NCI-H82 treated with DMSO at 0.1 percent for 48 hours (cell line): ENCODE results near the gene PTK6.
"Not testable (repeated sequence)": the region's sequence is repeated elsewhere in the genome, so short reads cannot be mapped to it uniquely, and the experiment has no call there.

ENCODE experiments used
- DNase-seq: peaks from one replicate; lab custom pipeline; 2025; ENCODE audit not compliant: unreplicated experiment; lab: John Stamatoyannopoulos, UW

PTK6 gene

DNA sequence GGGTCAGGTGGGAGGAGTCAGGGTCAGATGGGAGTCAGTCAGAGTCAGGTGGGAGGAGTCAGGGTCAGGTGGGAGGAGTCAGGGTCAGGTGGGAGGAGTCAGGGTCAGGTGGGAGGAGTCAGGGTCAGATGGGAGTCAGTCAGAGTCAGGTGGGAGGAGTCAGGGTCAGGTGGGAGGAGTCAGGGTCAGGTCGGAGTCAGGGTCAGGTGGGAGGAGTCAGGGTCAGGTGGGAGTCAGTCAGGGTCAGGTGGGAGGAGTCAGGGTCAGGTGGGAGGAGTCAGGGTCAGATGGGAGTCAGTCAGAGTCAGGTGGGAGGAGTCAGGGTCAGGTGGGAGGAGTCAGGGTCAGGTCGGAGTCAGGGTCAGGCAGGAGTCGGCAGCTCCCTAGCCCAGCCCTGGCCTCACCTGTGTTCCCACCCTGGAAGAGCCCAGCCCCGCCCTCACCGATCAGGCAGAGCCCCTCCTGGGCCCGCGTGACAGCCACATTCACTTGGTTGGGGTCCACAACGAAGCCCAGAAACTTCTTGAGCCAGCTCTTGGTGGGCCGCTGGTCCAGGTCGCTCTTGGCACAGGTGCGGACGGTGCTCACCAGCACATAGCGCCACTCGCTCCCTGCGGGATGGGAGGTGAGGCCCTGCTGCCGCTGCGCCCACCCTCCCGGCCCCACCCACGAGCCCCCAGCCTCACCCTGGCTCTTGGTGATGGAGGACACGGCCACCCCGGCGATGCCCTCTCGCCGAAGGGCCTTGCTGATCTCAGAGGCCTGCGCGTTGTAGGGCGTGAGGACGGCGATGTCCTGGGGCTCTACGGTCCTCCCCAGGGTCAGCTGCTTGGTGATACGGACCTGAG lies 22.5 kb upstream of the PTK6 start:
- DNase-seq = not testable (repeated sequence)

DNA sequence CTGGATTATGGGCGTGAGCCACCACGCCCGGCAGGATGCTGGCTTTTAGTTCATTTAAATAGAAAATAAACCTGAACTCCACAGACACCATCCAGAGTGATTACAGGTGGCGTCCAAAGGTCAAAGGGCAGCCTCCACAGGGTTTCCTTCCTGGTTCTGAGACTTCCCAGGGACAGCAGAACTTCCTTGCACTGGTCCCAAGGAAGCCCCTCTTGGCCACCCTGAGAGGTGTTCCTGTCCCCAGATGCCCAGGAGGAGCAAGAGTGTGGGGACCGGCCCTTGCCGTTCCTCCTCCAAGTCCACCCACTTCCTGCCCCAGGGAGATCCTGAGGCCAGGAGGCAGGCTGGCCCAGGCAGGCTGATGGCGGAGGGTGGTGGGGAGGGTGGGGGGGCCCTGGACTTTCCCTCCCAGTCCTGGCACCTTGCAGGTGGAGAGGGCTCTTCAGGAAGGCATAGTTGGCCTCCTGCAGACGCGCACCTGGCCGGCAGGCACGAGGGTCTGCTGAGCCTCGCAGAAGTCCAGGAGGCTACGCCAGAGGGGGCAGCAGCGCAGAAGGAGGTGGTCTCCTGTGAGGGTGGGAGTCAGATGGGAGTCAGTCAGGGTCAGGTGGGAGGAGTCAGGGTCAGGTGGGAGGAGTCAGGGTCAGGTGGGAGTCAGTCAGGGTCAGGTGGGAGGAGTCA lies 21.8 kb upstream of the PTK6 start:
- no peak for DNase-seq

DNA sequence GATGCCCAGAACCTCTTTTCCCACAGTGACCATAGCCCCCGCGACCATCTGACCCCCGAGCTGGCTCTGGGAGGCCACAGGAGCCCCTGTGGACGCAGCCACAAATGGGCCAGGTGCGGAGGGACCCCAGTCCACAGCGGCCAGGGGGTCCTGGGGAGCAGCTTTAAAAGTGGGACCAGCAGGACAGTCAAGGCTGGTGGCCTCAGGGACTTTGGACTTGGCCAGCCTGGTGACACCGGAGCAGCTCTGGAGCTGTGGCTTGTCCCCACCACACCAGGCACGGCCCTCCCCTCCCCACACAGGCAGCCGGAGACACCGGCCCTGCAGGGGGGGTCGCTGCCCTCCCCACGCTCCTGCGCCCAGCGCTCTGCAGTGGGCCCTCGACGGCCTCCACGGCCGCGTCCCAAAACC lies 20.3 kb upstream of the PTK6 start:
- DNase-seq = no peak

DNA sequence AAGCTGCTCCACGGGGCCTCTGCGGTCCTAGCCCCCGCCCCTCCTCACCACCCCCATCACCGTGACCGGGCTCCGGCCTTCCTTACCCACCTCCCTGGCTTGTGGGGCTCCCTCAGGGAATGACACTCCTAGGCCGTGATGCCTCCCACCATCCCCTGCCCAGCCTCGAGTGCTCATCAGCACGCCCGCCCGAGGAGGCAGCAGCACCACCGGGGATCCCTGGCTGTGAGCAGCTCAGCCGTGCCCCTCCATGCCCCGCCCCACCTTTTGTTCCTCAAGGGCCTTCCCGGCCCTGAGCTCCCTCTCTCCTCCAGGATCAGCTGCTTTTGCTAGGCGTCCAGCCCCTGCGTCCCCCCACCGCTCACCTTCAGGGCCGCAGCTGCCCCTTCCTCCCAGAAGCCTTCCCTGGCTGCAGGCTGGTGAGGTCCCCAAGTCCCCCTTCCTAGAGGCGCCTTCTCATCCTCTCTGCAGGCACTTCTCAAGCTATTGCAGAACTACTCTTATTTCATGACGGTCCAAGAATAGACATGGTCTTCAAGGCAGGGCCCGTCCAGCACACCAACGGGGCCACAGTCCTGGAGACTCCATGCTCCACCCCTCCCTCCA lies 19.8 kb upstream of the PTK6 start:
- DNase-seq = no peak

DNA sequence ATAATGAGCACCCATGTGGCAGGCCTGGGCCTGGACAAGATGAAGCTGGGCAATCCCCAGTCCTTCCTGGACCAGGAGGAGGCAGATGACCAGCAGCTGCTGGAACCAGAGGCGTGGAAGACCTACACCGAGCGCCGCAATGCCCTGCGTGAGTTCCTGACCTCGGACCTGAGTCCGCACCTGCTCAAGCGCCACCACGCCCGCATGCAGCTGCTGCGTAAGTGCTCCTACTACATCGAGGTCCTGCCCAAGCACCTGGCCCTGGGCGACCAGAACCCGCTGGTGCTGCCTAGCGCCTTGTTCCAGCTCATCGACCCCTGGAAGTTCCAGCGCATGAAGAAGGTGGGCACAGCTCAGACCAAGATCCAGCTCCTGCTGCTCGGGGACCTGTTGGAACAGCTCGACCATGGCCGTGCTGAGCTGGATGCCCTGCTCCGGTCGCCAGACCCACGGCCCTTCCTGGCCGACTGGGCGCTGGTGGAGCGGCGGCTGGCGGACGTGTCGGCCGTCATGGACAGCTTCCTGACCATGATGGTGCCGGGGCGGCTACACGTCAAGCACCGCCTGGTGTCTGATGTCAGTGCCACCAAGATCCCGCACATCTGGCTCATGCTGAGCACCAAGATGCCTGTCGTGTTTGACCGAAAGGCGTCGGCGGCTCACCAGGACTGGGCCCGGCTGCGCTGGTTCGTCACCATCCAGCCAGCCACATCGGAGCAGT lies 18.6 kb upstream of the PTK6 start:
- no peak for DNase-seq

DNA sequence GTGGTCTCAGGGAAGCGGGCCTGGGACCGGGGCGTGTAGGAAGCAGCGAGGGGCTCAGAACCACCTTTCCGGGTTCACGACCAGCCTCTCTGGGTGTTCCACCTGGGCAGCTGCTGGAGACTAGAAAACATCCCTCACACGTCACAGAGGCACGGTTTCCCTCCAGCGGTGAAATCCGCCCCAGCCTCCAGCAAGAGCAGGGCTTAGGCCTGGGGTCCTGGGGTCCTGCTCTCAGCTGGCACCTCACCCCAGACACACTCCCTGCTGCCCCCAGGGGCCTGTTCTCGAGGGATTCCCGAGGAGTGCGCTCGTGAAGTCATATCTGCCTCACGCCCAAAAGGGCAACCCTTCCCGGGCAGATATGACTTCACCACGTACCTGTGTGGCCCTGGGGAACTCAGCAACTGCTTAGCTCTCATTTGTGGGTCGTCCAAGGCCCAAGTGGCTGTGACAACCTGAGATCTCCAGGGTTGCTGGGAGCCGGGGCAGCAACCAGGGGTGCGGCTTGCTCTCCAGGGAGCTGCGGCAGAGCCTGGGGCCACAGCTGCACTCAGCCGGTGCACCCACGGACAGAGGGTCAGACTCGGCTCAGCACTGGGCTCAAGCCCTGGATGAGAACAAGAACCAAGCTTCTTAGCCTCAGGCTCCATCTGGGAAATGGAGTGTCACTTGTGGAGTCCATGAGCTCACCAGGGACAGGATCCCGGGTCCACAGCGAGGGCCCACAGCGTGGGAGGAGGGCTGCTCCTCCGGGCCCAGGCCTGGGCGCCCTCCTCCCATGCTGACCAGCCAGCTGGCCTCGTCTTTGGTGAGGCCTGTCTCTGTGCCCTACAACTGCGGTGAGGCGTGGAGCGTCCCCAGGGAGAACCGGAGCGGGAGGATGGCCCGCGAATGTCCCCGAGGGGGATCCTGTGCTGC lies 17.4 kb upstream of the PTK6 start:
- DNase-seq = no peak

DNA sequence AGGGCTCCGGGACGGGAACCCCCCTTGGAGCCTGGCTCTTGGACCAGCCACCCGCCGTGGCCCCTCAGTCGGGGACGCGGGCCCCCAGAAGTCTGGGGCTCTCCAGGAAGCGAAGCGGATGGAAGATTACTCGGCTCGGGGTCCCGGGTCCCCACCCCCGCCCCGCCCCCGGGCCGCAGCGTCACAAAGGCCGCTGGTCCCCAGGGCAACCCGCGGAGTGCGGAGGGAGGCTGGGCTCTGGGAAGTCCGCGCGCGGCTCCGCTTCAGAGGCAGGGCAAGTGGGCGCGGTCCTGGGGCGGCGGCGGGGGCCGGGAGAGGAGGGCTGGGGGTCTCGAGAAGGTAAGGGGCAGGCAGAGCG lies 16.7 kb upstream of the PTK6 start, which contains the start of gene FNDC11:
Gene FNDC11, plus strand, starts transcription at position 227 of the 358 bp plus-strand sequence. CDS start 1,505 bp downstream, outside the sequence.
- DNase-seq = no peak

DNA sequence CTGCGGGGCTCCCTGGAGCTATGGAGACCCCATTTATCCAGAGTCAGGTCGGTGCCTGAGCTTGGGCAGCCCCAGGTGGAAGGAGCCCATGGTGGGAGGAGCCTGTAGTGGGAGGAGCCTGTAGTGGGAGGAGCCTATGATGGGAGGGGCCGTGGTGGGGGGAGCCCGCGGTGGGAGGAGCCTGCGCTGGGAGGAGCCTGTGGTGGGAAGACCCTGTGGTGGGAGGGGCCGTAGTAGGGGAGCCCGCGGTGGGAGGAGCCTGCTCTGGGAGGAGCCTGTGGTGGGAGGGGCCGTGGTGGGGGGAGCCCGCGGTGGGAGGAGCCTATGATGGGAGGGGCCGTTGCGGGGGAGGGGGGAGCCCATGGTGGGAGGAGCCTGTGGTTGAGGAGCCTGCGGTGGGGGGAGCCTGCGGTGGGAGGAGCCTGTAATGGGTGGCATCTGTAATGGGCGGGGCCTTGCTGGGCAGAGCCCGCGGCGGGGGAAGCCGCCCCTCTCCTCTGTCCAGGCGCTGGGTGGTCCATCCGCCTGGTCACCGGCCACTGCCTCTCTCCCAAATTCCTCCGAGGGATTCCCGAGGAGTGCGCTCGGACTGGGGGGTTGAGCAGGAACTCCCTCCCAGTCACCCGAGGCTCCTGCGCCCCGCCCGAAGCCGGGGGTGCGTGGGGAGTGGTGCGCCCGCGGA lies 16.2 kb upstream of the PTK6 start:
- peak; percentile 55 for DNase-seq

DNA sequence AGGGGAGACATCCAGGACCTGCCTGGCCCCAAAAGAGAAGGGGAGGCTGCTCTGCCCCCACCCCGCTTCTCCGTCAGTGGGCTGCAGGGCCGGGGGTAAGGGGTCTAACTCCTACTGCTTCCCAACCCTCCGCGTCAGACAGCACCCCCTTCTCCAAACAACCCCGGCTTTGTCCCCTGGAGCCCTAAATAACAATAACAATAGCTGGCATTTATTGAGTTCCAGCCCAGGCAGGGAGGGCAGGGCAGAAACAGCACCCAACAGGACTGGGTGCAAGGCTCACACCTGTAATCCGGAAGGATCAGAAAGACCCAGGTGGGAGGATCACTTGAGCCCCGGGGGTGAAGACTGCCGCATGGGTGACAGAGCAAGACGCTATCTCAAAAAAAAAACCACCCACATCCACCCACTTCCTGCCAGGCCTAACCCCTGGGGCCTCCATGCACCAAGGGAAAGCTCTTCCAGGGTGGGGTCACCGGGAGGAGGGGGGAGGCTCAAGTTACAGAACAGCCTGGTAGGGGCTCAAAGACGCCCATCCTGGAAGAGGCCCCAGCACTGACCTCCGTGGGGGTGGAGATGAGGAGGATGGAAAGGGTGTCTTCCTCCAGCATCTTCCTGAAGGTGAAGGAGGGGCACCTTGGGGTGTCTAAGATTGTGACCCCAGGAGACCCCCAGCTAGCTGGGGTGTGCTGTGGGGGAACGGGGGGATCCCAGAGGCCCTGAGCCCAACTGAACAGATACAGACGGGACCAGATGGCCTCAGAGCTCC lies 15.5 kb upstream of the PTK6 start:
- no peak for DNase-seq

DNA sequence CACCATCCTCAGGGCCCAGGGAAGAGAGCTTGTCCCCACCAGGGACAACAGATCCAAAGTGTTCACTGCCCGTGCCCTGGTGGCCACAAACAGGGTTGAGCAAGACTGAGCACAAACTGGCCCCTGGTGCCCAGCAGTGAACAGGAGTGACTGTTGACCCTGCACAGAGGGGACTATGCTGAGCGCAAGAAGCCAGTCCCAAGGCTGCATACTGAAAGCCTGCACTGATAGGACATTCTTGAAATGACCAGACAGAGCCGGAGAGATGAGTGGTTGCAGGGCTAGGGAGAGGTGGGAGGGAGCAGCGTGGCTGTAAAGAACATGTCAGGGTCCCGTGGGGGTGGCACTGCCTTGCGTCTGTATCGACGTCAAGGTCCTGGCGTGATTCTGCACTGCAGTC lies 13.9 kb upstream of the PTK6 start:
- no peak for DNase-seq

DNA sequence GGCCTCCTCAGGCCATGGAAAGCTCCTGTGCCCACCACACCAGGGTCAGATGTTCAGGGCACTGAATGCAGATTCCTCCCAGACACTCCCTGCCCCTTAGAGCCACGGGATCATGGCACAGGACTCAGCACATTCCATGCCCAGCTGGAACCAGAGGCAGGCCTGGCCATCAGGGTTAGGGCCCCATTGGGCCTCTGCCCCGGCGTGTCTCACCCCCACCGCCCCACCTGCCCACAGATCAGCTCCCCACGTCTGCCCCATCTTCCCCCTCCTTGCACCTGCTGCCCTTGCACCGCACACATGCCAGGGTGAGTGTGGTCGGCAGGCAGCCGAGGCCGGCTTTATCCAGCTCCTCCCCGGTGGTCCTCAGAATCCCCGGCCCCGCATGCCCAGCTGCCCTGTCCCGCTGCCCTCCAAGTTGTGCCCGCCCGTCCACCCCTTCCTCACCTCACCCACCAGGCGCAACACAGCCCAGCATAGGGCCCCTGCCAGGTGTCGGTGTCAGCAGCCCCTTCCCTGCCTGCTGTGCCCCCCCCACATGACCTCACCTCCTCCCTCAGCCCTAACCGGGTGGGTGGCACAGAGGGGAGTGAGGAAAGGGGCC lies 12.6 kb upstream of the PTK6 start:
- no peak for DNase-seq

DNA sequence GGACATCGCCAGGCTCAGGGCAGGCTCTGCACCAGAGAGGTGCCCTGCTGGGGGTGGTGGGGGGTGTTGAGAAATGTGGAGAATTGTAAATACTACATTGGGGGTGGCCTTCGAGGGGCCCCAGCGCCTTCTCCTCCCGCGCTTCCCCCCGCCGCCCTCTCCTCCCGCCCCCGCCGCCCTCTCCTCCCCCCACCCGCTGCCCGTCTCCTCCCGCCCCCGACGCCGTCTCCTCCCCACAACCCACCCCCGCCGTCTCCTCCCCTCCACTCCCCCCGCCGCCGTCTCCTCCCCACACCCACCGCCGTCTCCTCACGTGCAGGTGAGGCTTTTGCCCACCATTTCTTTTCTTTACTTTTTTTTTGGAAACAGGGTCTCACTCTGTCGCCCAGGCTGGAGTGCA lies 11.8 kb upstream of the PTK6 start:
- DNase-seq = no peak

DNA sequence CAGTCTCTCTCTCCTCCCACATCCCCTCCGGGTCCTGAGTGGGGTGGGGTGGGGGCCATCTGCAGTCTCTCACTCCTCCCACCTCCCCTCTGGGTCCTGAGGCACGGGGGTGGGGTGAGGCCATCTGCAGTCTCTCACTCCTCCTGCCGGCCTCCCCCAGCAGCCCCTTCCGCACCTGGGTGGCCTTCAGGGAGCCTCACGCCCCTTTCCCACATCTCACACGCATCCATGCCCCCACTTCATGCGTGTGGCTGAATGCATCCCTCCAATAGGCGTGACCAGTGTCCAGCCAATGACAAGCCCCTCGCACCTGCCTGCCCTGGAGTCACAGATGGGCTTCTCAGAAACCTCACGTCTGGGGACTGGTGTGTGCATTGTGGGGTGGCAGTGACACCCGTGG lies 11.4 kb upstream of the PTK6 start:
- DNase-seq = no peak

DNA sequence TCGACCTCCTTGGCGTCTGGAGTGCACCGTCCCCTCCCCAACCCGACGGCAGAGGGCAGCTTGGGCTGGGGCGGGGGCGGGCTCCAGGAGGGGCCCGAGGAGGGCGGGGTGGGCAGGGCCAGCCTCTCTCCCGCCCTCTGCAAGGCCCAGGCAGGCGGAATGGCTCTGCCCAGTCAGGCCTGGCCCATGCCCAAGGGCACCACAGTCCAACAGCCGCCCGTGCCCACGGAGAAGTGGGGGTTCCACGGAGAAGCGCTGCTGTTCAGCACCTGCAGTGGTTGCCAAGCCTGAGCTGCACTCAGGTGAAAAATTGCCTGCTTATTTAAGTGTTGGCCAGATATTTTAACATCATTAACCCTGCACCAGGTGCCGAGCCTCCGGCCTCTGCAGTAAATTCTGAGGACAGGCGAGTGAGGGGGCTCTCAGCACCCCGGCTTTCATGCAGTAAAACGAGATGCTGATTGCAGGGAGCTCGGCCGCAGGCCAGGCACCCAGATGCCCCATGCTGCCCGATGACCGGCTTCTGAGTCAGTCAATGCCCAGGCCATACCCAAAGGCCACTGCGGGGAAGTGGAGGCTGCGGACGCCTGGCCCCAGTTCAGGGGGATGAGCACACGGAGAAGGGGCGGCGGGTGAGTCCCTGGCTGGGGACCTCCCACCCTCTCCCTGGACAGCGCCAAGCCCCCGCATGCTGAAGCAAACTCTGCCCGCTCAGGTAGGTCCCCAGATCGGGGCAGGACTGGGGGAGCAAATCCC lies 10.7 kb upstream of the PTK6 start, which contains the start of gene SRMS:
Gene SRMS, minus strand, starts transcription at position 25 of the 756 bp plus-strand sequence. CDS start 286 bp downstream, outside the sequence.
- no peak for DNase-seq

DNA sequence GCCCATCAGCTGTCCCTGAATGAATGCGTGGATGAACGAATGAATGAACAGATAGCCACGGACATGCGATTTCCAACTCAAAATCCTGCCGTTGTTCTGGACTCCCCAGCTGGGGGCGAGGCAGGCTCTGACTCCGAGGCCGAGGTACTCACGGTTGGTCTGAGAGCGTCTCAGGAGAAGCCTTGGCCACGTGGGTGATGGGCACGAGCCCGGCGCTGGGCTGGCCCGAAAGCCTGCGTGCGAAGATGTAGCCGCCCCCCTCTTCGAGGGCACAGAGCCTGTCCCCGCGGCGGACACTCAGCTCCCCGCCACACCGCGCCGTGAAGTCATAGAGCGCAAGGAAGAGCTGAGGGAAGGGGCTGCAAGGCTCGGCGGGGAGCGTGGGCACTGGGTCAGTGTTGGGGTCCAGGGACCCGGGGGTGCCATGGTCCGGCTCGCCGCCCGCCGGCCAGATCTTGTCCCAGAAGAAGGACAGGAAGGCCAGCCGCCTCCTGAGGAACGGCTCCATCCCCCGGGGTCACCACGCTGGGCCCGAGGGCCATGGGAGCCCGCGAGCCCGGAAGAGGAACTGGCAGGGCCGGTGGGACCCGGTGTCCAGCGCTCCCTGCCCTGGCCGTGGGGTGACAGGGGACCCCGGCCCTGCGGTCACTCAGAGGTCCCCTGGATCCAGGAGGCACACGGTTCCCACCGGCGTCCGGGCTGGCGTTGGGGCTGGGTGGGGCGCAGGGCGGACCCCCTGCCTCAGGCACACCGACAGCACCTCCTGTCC lies 10.0 kb upstream of the PTK6 start:
- no peak for DNase-seq

DNA sequence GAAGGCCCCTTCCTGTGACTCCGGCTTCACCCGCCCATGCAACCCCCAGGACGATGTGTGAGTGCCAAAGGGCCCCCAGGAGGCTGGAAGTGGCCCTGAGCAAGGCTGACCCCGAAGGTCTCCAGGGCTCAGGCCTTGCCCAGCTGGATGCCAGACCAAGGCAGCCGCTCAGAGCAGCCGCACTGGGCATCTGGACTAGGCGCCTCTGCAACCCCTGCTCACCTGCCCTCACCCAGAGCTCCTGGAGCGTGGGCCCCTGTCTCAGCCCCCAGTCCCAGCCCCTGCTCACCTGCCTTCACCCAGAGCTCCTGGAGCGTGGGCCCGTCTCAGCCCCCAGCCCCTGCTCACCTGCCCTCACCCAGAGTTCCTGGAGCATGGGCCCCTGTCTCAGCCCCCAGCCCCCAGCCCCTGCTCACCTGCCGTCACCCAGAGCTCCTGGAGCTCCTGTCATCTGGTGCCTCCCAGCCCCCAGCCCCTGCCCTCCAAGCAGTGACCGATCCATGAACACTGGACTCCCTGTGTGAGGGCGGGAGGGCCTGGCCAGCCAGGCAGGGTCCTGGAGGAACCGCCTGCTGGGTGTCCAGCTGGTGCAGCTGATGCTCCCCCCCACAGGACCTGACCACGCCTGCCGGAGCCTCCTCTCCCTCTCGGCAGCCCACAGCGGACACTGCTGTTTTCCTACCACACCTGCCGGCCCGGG lies 9.2 kb upstream of the PTK6 start:
- DNase-seq = no peak
